COLO668 (cell line): ENCODE data around the gene MRGPRX1.
"Not testable (repeated sequence)": the region's sequence is repeated elsewhere in the genome, so short reads cannot be mapped to it uniquely, and the experiment has no call there.

Experiments used
- DNase-seq: peaks from one replicate; lab custom pipeline; 2025; ENCODE audit not compliant: unreplicated experiment; lab: John Stamatoyannopoulos, UW

Gene MRGPRX1

DNA sequence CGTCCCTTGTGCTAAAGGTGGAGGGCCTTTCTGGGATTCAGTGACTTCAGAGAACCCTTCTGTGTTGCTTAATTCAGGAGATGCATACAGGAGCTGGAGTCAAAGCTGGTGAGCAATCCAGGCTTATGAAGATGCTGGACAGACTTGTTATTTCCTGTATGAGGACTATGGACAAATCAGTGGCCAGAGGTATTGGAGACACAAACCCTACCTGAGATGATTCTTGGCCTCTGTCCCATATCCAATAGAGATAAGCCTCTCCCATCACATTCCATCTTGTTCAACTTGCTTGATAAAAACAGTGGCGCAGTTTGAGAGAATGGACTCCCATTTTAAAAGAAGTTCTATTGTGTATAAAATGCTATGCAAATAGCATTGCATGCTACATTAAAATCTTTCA is at the start of gene MRGPRX1:
MRGPRX1 (minus strand) TSS at position 101 of the 400 bp plus-strand sequence. CDS start 4,630 bp downstream, outside the sequence.
- no peak for DNase-seq

DNA sequence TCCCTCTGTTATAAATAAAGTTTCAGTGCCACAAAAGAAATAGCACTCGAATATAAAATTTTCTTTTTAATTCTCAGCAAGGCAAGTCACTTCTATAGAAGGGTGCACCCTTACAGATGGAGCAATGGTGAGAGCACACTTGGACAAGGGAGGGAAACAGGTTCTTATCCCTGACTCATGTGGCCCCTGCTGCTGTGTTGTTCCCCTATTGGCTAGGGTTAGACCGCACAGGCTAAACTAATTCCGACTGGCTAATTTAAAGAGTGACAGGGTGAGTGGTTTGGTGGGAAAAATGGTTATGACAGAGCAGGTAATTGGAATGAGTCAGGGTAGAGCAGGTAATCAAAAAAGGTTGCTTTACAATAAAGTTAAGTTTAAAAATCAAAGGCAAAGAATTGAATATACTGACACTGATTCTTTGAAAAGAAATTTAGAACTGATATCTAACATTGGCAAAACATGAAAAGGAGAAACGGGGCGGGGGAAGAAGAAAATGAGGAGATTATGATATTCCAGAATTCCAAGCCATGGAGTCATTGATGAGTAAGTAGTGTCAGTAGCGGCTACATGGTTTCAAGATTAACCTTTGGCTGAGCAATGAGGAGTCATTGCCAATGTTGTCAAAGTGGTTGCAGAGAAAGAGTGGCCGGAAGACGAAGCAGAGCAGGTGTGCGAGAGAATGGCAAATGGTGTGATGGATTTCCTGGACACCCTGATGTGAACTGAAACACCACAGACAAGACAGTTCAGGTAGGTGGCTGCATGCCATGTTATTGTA is 48.4 kb upstream of the MRGPRX1 start:
- DNase-seq = no peak

- no peak for DNase-seq
Measured at GRCh38 chr11:18986744-18987143, 47.5 kb upstream of the MRGPRX1 start.

DNA sequence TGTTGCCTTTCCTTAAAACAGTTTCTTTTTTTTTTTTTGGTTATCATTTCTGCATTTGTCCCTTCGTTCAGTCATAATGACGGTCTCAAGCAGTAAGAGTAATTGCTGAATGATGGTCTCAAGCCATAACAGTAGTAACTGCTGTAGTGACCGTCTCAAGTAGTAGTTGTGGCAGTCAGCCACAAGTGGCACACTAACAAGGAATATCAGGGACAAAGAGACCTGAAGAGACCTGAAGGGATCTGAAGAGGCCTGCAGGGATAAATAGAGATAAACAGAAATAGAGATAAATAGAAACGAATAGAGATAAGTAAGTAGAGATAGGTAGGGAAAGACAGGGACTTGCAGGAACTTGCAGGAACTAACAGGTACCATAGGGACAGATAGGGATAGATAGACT is 42.7 kb upstream of the MRGPRX1 start:
- DNase-seq = no peak

- no peak for DNase-seq
Measured at GRCh38 chr11:18974192-18974591, 35.0 kb upstream of the MRGPRX1 start.

GRCh38 chr11:18972336-18972735 is 33.1 kb upstream of the MRGPRX1 start:
- DNase-seq = no peak

DNA sequence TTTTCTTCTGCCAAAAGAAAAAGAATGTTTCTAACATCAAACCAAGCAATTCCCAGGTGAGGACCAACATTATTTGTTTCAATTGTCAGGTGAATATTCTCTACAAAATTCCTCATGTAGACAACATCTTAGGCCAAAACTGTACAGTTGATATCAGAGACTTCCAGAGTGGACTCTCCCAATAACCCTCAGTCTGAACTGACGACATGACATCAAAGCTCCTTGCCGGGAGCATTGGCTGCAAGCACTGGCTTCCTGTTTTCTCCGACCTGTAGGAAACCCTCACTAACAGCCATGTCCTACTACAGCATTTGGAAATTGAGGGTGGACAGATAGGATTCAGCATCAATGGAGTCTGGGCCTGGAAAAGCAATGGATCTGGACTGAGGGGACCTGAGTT is 30.5 kb upstream of the MRGPRX1 start:
- no peak for DNase-seq

DNA sequence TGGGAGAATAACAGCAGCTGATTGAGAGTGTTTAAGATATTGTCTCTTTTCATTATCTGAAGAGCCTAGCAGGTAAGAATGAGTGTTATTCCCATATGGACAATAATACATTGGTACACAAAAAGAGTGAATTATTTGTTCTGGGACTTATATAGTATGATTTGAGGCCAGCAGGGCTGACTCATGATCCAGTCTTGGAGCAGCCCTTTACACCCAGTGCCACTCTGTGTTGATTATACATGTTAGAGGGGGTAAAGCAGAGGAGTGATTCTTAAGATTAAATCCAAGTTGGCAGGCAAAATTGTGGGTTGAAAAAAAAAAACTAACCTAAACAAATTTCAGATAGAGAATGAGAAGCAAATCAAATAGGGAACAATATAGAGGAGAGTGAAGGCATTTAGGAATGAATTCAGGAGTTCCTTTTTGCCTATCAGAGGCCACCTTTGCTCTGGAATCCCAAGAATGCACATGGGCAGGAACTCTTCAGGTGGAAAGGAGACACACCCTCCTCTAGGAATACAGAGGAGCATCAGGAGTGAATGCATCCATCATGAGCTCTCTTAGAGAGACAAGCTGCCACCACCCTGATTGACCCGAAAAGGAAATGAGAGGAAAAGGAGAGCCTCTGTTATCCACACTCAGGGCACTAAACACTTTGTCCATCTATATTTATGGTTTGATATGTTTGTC is 19.2 kb upstream of the MRGPRX1 start:
- DNase-seq = no peak

- DNase-seq = no peak
Measured at GRCh38 chr11:18956630-18957029, 17.4 kb upstream of the MRGPRX1 start.

- no peak for DNase-seq
Measured at GRCh38 chr11:18936002-18936673, 3.1 kb downstream of the MRGPRX1 start.

GRCh38 chr11:18934195-18934814 is 4.9 kb downstream of the MRGPRX1 start:
- no peak for DNase-seq

DNA sequence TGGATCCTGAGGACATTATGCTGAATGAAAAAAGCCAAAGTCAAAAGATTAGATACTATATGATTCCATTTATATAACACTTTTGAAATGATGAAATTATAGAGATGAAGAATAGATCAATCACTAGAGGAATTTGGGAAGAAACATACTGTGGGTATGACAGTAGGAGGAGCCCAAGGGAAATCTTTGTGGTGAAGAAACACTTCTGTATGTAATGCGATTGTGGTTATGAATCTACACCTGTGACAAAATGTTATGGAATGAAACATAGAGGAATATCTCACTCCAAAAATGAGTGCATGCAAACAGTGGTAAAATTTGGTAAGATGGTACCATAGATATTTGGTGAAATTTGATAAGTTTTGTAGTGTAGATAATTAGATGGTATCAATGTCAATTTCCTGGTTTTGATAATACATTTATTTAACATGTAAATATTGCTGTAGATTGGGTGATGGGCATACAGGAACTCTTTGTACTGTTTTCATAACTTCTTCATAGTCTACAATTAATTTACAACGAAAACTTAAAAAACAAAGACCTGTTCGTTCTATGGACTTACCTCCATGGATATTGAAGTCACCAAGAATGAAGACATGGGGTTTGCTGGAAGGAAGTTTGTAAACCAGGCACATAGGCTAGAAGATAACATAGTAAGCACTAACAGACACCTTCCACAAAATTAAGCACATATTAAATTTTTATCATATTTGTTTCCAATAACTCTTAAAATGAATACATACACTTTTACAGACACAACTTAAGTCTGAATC is 11.5 kb downstream of the MRGPRX1 start:
- DNase-seq = no peak

GRCh38 chr11:18925426-18925825 is 13.8 kb downstream of the MRGPRX1 start:
- DNase-seq = not testable (repeated sequence)

DNA sequence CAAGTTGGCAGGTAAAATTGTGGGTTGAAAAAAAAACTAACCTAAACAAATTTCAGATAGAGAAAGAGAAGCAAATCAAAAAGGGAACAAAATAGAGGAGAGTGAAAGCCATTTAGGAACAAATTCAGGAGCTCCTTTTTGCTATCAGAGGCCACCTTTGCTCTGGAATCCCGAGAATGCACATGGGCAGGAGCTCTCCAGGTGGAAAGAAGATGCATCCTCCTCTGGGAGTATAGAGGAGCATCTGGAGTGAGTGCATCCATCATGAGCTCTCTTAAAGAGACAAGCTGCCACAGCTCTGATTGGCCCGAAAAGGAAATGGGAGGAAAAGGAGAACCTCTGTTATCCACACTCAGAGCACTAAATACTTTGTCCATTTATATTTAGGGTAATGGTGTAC is 26.3 kb downstream of the MRGPRX1 start:
- DNase-seq = no peak

DNA sequence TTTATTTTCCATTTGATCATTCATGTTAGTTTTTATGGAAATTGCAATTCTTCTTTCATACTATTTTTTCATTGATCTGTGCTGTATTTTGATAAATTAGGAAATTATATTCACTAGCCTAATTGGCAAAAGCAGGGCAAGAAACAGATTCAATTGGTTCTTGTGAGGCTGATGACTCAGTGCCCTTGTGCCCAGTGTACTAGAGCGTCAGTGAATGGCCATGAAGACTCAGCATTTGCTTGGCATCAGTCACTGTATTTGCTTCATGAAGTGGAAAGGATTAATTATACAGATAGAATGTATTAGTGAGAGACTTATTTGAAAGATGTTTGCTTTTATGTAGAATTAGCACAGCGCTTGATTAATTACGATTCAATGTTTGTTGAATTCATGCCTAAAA is 31.8 kb downstream of the MRGPRX1 start:
- DNase-seq = no peak

DNA sequence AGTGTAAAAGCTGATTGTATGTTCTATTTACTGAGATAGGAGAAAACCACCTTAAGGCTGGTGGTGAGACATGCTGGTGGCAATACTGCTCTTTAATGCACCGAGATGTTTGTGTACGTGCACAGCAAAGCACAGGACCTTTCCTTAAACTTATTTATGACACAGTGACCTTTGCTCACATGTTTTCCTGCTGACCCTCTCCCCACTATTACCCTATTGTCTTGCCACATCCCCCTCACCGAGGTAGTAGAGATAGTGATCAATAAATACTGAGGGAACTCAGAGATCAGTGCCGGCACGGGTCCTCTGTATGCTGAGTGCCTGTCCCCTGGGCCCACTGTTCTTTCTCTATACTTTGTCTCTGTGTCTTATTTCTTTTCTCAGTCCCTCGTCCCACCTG is 38.6 kb downstream of the MRGPRX1 start:
- not testable (repeated sequence) for DNase-seq

GRCh38 chr11:18900151-18900611 is 39.0 kb downstream of the MRGPRX1 start:
- peak; percentile 18 for DNase-seq

- DNase-seq = not testable (repeated sequence)
Measured at GRCh38 chr11:18891712-18892111, 47.5 kb downstream of the MRGPRX1 start.

DNA sequence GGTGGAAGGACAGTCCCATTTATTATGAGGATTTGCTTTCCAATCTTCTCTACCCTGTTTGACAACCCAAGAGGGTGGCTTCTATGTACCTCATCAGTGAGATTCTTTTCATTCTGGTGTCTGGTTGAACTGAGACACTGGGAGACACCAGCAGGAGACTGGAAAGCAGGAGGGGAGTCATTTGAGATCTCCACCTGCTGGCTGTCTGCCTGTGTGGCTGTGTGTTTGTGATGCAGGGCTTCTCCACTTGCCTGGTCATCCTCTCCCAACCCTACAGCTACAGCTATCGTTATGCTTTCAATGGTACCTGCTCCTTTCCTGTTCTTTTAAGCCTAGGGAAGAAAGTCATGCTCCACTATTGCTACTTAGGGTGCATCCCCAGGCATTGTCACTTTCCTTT is 48.6 kb downstream of the MRGPRX1 start:
- no peak for DNase-seq
